Lung (tissue), 12 donors: Measurements from ENCODE around the gene VSTM5. TPM values are rescaled to one million over a fixed set of nuclear protein-coding genes. Genes with fewer than 3 reads are reported as not detected.

Experiments
- ATAC-seq: fragments of 200-7000 bp; cut with Tn5 transposase; one replicate; pipeline ENCODE4 v1.9.1; 2020; ENCODE audit warnings: moderate number of reproducible peaks; ENCODE audit not compliant: insufficient read depth, low FRiP score
- DNase-seq, 3 donors: peaks; one replicate each; pipeline ENCODE4 v3.0.0-alpha.2; 2013 to 2017
- H3K27ac ChIP-seq, 2 donors: one replicate each; pipeline ENCODE4 v1.5.1; 2013; ENCODE audit warnings: mild to moderate bottlenecking in 2 of 2, moderate library complexity in 2 of 2, control low read depth in 1 of 2, inconsistent platforms in 1 of 2, low read depth in 1 of 2, low read length in 1 of 2
- H3K27me3 ChIP-seq, 3 donors: one replicate each; pipeline ENCODE4 v1.5.1; 2013; ENCODE audit warnings: low read length in 2 of 3; ENCODE audit not compliant: control insufficient read depth in 3 of 3, insufficient read depth in 3 of 3
- H3K36me3 ChIP-seq, 4 donors: one replicate each; pipeline ENCODE4 v1.5.1; 2013; ENCODE audit warnings: low read length in 4 of 4, mild to moderate bottlenecking in 1 of 4, moderate library complexity in 1 of 4; ENCODE audit not compliant: control insufficient read depth in 4 of 4, insufficient read depth in 4 of 4
- H3K4me1 ChIP-seq, 5 donors: one replicate each; pipeline ENCODE4 v1.5.1; 2013; ENCODE audit warnings: low read length in 5 of 5, mild to moderate bottlenecking in 2 of 5, moderate library complexity in 1 of 5; ENCODE audit not compliant: control insufficient read depth in 5 of 5, insufficient read depth in 5 of 5
- H3K4me3 ChIP-seq: one replicate; pipeline ENCODE4 v1.5.1; 2013; ENCODE audit warnings: mild to moderate bottlenecking, control low read depth, moderate library complexity
- H3K9ac ChIP-seq, 2 donors: one replicate each; pipeline ENCODE4 v1.5.1; 2013; ENCODE audit warnings: low read length in 2 of 2, control low read depth in 1 of 2; ENCODE audit not compliant: insufficient read depth in 1 of 2
- H3K9me3 ChIP-seq, 4 donors: one replicate each; pipeline ENCODE4 v1.5.1; 2013; ENCODE audit warnings: low read length in 3 of 4, mild to moderate bottlenecking in 1 of 4, moderate library complexity in 1 of 4; ENCODE audit not compliant: control insufficient read depth in 4 of 4, insufficient read depth in 3 of 4
- CTCF ChIP-seq: IDR thresholded peaks from 2 replicates; pipeline ENCODE4 v1.5.1; 2012; ENCODE audit warnings: mild to moderate bottlenecking; ENCODE audit errors: control extremely low read depth, extremely low read depth
- WGBS, 2 donors: extraction: QIAGEN DNeasy Blood & Tissue Kit; methylation state at CpG; one replicate each; pipeline ENCODE4 v1.1.7; 2013; 5-methylcytosine and 5-hydroxymethylcytosine counted together
- polyA plus RNA-seq, 2 donors: library from polyadenylated mRNA; stranded (reverse); fragments of 200-250 nt; gene quantifications; one replicate each; pipeline ENCODE4 v1.2.1, GENCODE V29; 2013
- total RNA-seq, 2 donors: library from RNA; depleted of rRNA in 1 of 2; stranded (reverse); fragments of >200 nt in 1 of 2; gene quantifications; one replicate each; pipeline ENCODE4 v1.2.1, GENCODE V29; 2014 to 2021
- donor health status: control.
- donor health status: control.
- donor health status: Bipolar disorder and iron deficiency.
- donor health status: healthy.
- donor health status: DM: yes; HTN: yes; CAD: no.

VSTM5 gene
- total and polyA plus RNA-seq, 4 donors = 0.08 to 0.58 (median 0.25) TPM

GRCh38 chr11:93840180-93840579 lies 10.2 kb downstream of the VSTM5 start:
- no peak for ATAC-seq
- no peak overlapping the region for H3K9ac ChIP-seq
- no peak for DNase-seq
- H3K36me3 ChIP-seq = no peaks in the 10 kb centered on the region
- H3K27ac ChIP-seq = no peak overlapping the region
- no peaks in the 10 kb centered on the region for H3K9me3 ChIP-seq
- no peak overlapping the region for H3K4me3 ChIP-seq
- H3K27me3 ChIP-seq = no peaks in the 10 kb centered on the region
- TF ChIP-seq CTCF = no peak
- WGBS, 2 donors = 63 to 77% methylated on average over 2 of the region's 2 CpGs
- H3K4me1 ChIP-seq = no peaks in the 10 kb centered on the region

GRCh38 chr11:93838967-93839366 lies 11.5 kb downstream of the VSTM5 start:
- Histone ChIP-seq H3K9ac (no peak overlapping the region), H3K4me3 (no peak overlapping the region), H3K36me3 (no peaks in the 10 kb centered on the region), H3K27me3 (no peaks in the 10 kb centered on the region), H3K9me3 (peaks cover 0 to 3% (median 0%) of the 10 kb centered on the region in 4 donors), H3K27ac (no peak overlapping the region), H3K4me1 (no peaks in the 10 kb centered on the region)
- TF ChIP-seq CTCF = no peak
- ATAC-seq (no peak), DNase-seq (no peak)
- WGBS, 2 donors = 93 to 94% methylated on average over 8 of the region's 8 CpGs

- H3K27ac ChIP-seq = no peak overlapping the region
- peaks cover 0 to 5% (median 0%) of the 10 kb centered on the region in 4 donors for H3K9me3 ChIP-seq
- no peak for DNase-seq
- no peaks in the 10 kb centered on the region for H3K36me3 ChIP-seq
- H3K27me3 ChIP-seq = no peaks in the 10 kb centered on the region
- no peak for ATAC-seq
- 85 to 97% methylated on average over 1 of the region's 1 CpG for WGBS, 2 donors
- TF ChIP-seq CTCF = no peak
- no peak overlapping the region for H3K9ac ChIP-seq
- no peaks in the 10 kb centered on the region for H3K4me1 ChIP-seq
- no peak overlapping the region for H3K4me3 ChIP-seq
These were observed 17.6 kb downstream of the VSTM5 start for GRCh38 chr11:93832780-93833179.

GRCh38 chr11:93831343-93832127 lies 18.9 kb downstream of the VSTM5 start:
- no peak for TF ChIP-seq CTCF
- WGBS, 2 donors = 61 to 81% methylated on average over 3 of the region's 3 CpGs
- ATAC-seq = no peak

More at GRCh38 chr11:93831343-93832127, 18.9 kb downstream of the VSTM5 start:
- H3K27ac ChIP-seq = no peak overlapping the region
- no peak overlapping the region for H3K9ac ChIP-seq
- no peaks in the 10 kb centered on the region for H3K4me1 ChIP-seq
- H3K4me3 ChIP-seq = no peak overlapping the region
- no peaks in the 10 kb centered on the region for H3K36me3 ChIP-seq
- DNase-seq = no peak
- H3K27me3 ChIP-seq = no peaks in the 10 kb centered on the region
- peaks cover 0 to 5% (median 0%) of the 10 kb centered on the region in 4 donors for H3K9me3 ChIP-seq
